HUES6 (cell line): ENCODE data around the gene PDZRN3.

Experiments used
- H3K27ac ChIP-seq: 2 replicates; pipeline ENCODE4 v1.7.0; 2013; ENCODE audit warnings: low read depth, mild to moderate bottlenecking, low read length, inconsistent platforms
- H3K27me3 ChIP-seq: 2 replicates; pipeline ENCODE4 v1.6.1; 2013; ENCODE audit warnings: low read length; ENCODE audit not compliant: control insufficient read depth, insufficient read depth
- H3K36me3 ChIP-seq: 2 replicates; pipeline ENCODE4 v1.6.1; 2013; ENCODE audit warnings: low read length; ENCODE audit not compliant: control insufficient read depth, insufficient read depth
- H3K4me1 ChIP-seq: 2 replicates; pipeline ENCODE4 v1.6.1; 2013; ENCODE audit warnings: low read length; ENCODE audit not compliant: control insufficient read depth, insufficient read depth
- H3K4me3 ChIP-seq: 2 replicates; pipeline ENCODE4 v1.5.1; 2013; ENCODE audit warnings: low read depth, low read length
- H3K9ac ChIP-seq: one replicate; pipeline ENCODE4 v1.6.1; 2013; ENCODE audit warnings: mild to moderate bottlenecking, low read length
- H3K9me3 ChIP-seq: 2 replicates; pipeline ENCODE4 v1.6.1; 2013; ENCODE audit warnings: low read depth, low read length; ENCODE audit not compliant: control insufficient read depth, insufficient read depth

Gene PDZRN3

DNA sequence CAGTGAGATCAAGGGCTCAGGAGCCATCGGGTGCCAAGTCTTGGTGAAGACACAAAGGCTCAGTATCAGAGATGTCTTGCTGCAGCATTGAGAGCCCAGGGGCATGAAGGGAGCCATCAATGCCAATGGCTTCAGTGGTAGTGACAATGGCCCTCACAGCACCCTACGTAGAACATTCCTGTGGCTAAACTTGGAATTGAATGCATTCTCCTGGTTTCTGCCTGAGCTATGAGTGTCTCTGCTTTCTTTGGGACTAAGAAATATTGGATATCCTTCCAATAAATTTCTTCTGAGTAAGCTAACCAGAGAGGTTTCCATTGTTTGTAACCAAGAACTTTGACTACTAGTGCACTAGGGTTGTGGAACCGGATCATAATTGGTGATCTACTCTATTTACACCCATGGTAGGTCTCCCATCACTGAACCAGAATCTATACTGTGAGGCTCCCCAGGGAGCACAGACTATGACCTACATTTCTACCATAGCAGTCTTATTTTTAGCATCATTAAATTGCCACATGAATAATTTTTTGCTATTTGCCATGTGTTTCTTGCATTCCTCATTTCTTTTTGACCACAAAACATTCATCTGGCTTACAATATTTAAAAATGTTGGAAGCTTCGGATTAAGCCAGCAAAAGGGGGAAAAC lies 31.6 kb upstream of the PDZRN3 start:
- Histone ChIP-seq H3K4me1 (peaks cover 8% of the 10 kb centered on the region), H3K9ac (no peak overlapping the region), H3K27me3 (no peaks in the 10 kb centered on the region), H3K9me3 (no peaks in the 10 kb centered on the region), H3K27ac (no peak overlapping the region), H3K36me3 (no peaks in the 10 kb centered on the region), H3K4me3 (no peak overlapping the region)

DNA sequence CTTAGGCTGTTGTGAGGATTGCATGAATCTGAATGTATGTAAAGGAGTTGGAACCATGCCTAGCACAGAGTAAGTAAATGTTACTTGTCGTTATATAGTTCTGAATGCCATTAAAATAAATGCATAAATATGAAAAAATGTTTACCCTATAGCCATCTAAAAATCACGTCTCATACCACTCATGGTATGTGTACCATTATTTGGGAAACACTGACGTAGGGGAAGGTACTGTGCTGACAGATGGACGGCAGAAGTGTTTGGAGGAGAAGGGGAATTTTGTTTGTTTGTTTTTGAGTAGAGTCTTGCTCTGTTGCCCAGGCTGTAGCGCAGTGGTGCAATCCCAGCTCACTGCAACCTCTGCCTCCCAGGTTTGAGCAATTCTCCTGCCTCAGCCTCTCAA lies 30.5 kb upstream of the PDZRN3 start:
- Histone ChIP-seq H3K4me1 (peaks cover 8% of the 10 kb centered on the region), H3K36me3 (no peaks in the 10 kb centered on the region), H3K27ac (no peak overlapping the region), H3K4me3 (no peak overlapping the region), H3K9ac (no peak overlapping the region), H3K27me3 (no peaks in the 10 kb centered on the region), H3K9me3 (no peaks in the 10 kb centered on the region)

DNA sequence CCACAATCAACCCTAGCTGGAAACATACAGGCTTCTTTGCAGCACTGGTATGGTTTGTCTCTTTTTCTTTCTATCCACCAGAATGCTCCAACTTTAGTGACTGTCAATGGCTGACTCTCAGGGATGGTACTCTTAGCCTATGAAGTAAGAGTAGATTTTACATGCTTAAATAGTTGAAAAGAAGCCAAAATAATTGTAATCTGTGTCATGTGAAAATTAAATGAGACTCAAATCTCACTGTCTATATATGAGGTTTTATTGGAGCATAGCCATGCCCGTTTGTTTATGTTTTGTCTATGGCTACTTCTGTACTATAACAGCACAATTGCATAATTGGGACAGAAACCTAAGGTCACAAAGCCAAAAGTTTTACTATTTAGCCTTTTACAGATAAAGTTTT lies 29.1 kb upstream of the PDZRN3 start:
- H3K4me1 ChIP-seq: peaks cover 8% of the 10 kb centered on the region
- H3K9me3 ChIP-seq: no peaks in the 10 kb centered on the region
- H3K36me3 ChIP-seq: no peaks in the 10 kb centered on the region
- no peak overlapping the region for H3K9ac ChIP-seq
- no peaks in the 10 kb centered on the region for H3K27me3 ChIP-seq
- no peak overlapping the region for H3K4me3 ChIP-seq
- H3K27ac ChIP-seq: no peak overlapping the region

DNA sequence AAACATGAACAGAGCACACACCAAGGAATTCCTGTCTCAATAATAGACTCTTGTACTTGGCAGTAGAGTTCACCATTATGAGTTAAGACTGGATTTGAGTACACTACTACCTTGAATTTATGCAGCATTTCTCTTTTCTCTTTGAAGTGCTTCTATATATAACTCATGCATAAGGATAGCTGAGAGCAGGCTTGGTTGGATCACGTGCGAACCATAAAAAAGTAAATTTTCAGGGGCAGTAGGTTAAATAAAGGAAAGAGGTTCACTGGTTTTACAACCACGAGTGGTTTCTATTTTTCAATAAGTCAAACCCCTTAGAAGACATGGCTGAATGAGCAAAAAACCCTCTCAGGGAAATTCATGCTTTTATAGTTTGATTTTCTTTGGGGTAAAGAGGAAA lies 28.6 kb upstream of the PDZRN3 start:
- no peak overlapping the region for H3K4me3 ChIP-seq
- H3K27me3 ChIP-seq: no peaks in the 10 kb centered on the region
- no peaks in the 10 kb centered on the region for H3K9me3 ChIP-seq
- no peaks in the 10 kb centered on the region for H3K36me3 ChIP-seq
- peaks cover 4% of the 10 kb centered on the region for H3K4me1 ChIP-seq
- H3K27ac ChIP-seq: no peak overlapping the region
- H3K9ac ChIP-seq: no peak overlapping the region

DNA sequence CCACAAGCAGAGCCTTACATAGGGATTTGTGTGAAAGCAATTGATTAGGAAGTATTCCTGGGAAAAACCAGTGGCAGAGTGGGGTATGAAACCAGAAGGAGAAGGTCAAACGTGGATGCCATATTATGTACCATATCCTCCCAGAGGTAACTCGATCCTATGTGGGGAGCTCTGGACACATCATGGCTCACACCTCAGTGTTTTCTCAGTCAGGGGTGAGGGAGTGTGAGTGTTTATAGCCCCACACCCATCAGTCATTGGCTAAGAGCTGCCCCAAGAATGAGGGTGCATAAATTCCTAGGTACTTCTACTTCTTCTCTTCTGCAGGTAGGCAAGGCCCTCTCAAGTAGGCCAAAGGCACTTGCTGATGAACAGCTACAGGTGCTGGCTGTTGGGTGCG lies 28.2 kb upstream of the PDZRN3 start:
- H3K4me3 ChIP-seq: no peak overlapping the region
- no peaks in the 10 kb centered on the region for H3K9me3 ChIP-seq
- H3K27ac ChIP-seq: no peak overlapping the region
- H3K27me3 ChIP-seq: no peaks in the 10 kb centered on the region
- no peak overlapping the region for H3K9ac ChIP-seq
- H3K36me3 ChIP-seq: no peaks in the 10 kb centered on the region
- H3K4me1 ChIP-seq: no peaks in the 10 kb centered on the region

DNA sequence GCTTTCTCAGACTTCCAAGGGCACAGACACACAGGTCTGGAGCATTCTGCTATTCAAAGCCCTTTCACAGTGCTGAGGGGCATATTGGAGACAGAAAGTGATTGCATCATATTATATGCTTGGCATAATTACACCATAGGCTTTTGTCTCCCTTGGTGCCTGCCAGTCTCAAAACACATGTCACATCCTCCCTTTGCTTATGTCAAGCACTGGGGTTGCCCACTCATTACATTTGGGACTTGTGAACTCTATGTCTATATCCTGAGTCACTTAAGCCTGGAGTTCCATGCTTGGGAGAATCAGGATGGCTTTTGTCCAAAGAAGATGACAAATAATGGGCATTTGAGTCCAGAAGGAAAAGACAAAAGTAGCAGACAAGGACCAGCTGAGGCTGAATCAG lies 12.3 kb upstream of the PDZRN3 start:
- Histone ChIP-seq H3K27me3 (no peaks in the 10 kb centered on the region), H3K27ac (no peak overlapping the region), H3K9ac (no peak overlapping the region), H3K9me3 (no peaks in the 10 kb centered on the region), H3K36me3 (no peaks in the 10 kb centered on the region), H3K4me1 (no peaks in the 10 kb centered on the region; the same call in 1 of the 2 replicates), H3K4me3 (no peak overlapping the region)

DNA sequence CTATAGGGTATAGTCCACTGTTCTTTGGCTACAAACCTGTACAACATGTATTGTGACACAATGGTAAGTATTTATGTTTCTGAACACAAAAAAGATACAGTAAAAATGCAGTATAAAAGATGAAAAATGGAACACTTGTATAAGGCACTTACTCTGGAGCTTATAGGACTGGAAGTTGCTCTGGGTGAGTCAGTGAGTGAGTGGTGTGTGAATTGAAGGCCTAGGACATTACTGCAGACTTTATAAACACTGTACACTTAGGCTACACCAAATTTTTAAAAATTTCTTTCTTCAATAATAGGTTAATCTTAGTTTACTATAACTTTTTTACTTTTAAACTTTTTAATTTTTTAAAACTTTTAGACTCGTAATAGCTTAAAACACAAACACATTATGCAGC lies 10.5 kb upstream of the PDZRN3 start:
- Histone ChIP-seq H3K4me1 (no peaks in the 10 kb centered on the region; the same call in 1 of the 2 replicates), H3K36me3 (no peaks in the 10 kb centered on the region), H3K9ac (no peak overlapping the region), H3K9me3 (no peaks in the 10 kb centered on the region), H3K27ac (no peak overlapping the region), H3K27me3 (no peaks in the 10 kb centered on the region), H3K4me3 (no peak overlapping the region)

DNA sequence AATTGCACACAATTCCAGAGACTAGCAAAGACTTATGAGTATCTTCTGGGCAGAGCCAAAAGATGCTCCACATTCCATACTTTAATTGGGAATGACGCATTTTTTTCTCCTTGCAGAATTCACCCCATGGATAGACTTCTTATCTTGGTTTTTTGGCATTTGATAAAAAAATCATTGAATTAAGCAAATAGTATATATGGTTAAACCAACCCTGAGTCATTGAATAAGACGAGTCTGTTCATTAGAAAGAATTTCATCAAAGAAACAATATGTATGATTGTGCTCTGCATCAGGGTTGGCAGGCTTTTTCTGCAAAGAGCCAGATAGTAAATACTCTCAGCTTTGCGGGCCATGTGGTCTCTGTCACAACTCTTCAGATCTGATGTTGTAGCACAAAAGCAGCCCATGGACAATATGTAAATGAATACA lies 9.2 kb upstream of the PDZRN3 start:
- Histone ChIP-seq H3K4me3 (no peak overlapping the region), H3K27ac (no peak overlapping the region), H3K9me3 (no peaks in the 10 kb centered on the region), H3K36me3 (no peaks in the 10 kb centered on the region), H3K9ac (no peak overlapping the region), H3K27me3 (no peaks in the 10 kb centered on the region), H3K4me1 (no peaks in the 10 kb centered on the region; the same call in 1 of the 2 replicates)

DNA sequence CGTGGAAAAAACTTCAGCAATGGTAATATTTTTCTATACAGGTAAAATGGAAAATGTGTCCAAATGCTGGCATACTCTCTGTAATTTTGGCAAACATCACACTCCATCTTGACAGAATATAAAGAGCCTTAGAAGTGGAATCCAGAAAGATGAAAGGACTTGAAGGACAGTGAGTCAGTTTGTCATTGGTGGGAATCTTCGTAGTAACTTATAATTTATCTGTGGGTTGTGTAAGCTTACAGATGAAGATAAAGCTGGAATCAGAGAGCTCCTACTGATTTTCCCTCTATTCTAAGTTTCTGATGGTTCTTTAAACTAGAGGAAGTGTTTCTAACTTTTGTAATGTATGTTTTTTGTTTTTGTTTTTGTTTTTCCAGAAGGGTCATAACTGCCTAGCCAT lies 8.7 kb upstream of the PDZRN3 start:
- Histone ChIP-seq H3K27me3 (no peaks in the 10 kb centered on the region), H3K36me3 (no peaks in the 10 kb centered on the region), H3K27ac (no peak overlapping the region), H3K4me1 (no peaks in the 10 kb centered on the region; the same call in 1 of the 2 replicates), H3K9me3 (no peaks in the 10 kb centered on the region), H3K4me3 (no peak overlapping the region), H3K9ac (no peak overlapping the region)

DNA sequence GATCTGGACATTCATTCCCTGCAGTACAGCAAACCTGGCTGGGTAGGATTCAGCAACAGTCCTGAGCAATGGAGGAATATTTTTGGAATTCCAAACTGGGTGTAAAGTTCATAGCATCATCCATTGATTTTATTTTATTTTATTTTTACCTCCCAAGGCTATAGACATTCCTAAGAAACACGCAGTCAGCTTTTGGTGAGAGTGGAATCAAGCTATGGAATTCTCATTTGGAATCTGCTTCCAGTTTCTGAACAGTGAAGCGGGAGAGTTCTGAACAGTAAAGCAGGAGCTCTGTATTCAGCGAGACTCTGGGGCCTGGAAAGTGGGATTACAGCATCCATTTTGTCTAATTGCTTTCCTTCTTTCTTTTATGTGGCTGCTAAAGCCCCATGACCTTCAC lies 1.4 kb upstream of the PDZRN3 start:
- Histone ChIP-seq H3K4me1 (peaks cover 17% of the 10 kb centered on the region), H3K9me3 (no peaks in the 10 kb centered on the region), H3K9ac (no peak overlapping the region), H3K27me3 (peaks cover 47% of the 10 kb centered on the region), H3K4me3 (peak overlapping the region; percentile 76; the same call in 1 of the 2 replicates), H3K36me3 (no peaks in the 10 kb centered on the region), H3K27ac (no peak overlapping the region)

DNA sequence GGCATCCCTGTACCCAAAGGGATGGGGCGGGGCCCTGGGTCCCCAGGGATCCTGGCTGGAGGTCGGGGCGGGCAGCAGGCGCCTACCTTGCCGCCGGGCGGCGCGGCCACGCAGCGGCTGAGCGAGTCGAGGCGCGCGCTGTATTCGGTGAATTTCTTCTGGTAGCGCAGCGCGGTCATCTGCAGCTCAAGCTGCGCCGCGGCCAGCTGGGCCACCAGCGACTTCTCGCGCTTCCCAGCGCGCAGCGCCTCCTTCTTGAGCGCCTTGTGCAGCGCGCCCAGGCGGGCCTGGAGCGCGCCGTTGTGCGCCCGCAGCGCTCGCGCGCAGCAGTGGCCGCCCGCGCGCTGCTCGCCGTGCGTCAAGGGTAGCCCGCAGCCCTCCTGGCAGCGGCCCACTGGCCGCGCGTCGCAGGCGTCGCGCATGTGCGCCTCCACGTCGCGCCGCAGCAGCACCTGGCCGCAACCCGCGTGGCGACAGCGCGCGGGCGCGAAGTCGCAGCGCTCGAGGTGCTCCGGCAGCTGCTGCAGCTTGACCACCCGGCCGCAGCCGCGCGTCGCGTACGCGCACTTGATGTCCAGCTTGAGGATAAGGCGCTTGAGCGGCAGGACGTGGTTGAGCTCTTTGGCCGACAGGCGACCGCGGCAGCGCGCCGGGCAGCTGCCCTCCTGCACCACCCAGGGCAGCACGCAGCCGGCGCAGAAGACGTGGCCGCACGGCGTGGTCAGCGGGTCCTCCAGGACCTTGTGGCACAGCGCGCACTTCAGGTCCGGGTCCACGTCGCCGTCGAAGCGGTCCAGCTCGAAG lies 522 bp downstream of the PDZRN3 start:
- H3K36me3 ChIP-seq: no peaks in the 10 kb centered on the region
- no peaks in the 10 kb centered on the region for H3K9me3 ChIP-seq
- peaks cover 18% of the 10 kb centered on the region for H3K4me1 ChIP-seq
- H3K4me3 ChIP-seq: peak overlapping the region; percentile 76
- H3K27me3 ChIP-seq: peaks cover 47% of the 10 kb centered on the region
- no peak overlapping the region for H3K27ac ChIP-seq
- peak overlapping the region; percentile 70 for H3K9ac ChIP-seq
